Body of pancreas (tissue), 4 donors: ENCODE measurements around the gene ABCC9.
A peak's percentile ranks its signal among the peaks of the same experiment; 100 is the strongest.

ENCODE experiments used
- POLR2A ChIP-seq, 3 donors: fragments of 450-650 bp; IDR thresholded peaks; one replicate each; pipeline ENCODE4 v1.6.1; 2016; ENCODE audit warnings: antibody characterized with exemption in 3 of 3, mild to moderate bottlenecking in 2 of 3
- TF ChIP-seq, protein P1 (sequence below), 7 experiments: fragments of 450-650 bp in 4 of 7; fragments of 200-600 bp in 3 of 7; sonication (generic) in 3 of 7; IDR thresholded peaks; one replicate each; pipeline ENCODE4 v1.5.1; 2016 to 2019; ENCODE audit warnings: antibody characterized with exemption in 7 of 7

DNA sequence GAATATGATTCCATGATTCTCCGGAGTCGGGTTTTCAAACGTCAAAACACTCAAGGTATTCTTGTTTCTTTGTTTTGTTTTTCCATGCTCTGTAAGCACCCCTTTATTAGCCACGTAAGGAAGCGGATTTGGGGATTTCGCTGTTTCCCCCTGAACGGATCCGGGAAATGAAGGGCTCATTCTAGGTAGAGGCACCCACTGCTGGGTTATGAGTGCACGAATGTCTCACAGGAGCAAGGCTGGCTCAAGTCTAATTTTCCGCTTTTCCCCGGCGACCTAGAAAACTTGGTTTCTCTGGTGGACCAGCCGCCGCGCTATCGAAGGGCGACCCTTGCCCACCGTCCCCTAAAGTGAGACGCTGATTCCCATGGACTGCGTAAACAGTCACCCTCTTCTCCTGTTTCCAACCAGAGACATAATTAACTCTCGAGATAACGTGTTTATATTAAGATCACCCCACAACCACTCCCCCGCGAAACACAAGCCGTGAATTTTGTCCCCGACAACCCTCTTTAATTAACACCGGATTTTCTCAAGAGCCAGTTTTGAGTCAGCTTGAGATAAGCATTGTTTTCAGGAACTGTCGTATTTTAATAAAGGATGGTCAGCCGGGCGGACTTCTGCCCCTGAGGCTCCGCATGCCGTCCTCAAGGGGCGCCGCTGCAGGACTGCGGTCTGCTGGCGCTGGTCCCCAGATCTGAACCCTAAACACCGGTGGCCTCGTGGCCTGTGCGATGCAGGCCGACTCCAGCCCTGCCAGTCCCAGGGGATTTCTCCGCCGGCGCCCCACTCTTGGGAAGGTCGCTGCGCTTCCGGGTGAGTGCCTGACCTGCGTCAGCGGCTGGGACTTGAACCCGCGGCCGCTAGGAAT lies 515 bp upstream of the ABCC9 start:
- TF ChIP-seq, protein P1, sequence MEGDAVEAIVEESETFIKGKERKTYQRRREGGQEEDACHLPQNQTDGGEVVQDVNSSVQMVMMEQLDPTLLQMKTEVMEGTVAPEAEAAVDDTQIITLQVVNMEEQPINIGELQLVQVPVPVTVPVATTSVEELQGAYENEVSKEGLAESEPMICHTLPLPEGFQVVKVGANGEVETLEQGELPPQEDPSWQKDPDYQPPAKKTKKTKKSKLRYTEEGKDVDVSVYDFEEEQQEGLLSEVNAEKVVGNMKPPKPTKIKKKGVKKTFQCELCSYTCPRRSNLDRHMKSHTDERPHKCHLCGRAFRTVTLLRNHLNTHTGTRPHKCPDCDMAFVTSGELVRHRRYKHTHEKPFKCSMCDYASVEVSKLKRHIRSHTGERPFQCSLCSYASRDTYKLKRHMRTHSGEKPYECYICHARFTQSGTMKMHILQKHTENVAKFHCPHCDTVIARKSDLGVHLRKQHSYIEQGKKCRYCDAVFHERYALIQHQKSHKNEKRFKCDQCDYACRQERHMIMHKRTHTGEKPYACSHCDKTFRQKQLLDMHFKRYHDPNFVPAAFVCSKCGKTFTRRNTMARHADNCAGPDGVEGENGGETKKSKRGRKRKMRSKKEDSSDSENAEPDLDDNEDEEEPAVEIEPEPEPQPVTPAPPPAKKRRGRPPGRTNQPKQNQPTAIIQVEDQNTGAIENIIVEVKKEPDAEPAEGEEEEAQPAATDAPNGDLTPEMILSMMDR (IDR thresholded peaks at IDR 0.05) = peak; percentile 6 to 67 (median 59)
- TF ChIP-seq POLR2A (IDR thresholded peaks at IDR 0.05) = peak in 2 of 3 donors; percentile 34 to 43
